ENCODE results near the gene LIMS2. TPM values are rescaled to one million over a fixed set of nuclear protein-coding genes. Genes with fewer than 3 reads are reported as not detected.

The LIMS2 gene
- total RNA-seq, 1 experiment from 2014 or later = 8.9 TPM

DNA sequence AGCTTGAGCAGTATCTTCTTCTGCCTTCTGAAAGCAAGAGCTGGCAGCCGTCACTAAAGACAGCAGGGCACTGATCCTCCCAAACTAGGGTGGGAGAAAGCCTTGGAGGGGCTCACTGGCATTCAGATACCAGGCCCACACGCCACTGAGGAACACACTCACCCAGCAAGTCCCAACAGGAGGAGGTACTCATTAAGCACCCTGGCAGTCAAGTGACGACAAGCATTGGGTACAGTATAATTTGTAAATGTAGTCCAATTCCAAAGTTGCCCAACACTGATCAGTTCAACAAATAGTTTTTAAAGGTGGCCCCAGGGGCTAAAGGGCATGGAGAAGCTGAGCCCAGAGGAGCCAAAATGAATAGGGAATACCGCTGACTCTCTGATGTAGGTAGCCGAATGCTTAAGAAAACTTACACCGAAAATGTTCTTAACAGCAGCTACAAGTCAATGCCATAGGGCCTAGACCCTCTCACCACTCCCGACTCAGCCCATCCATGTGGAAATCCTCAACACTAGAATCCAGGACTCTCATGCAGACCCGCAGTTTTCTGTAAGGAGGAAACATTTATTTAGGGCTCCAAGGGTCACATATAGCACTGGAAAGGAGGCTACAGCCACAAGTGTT is 9.9 kb downstream of the LIMS2 start:
- TF ChIP-seq, protein P1, sequence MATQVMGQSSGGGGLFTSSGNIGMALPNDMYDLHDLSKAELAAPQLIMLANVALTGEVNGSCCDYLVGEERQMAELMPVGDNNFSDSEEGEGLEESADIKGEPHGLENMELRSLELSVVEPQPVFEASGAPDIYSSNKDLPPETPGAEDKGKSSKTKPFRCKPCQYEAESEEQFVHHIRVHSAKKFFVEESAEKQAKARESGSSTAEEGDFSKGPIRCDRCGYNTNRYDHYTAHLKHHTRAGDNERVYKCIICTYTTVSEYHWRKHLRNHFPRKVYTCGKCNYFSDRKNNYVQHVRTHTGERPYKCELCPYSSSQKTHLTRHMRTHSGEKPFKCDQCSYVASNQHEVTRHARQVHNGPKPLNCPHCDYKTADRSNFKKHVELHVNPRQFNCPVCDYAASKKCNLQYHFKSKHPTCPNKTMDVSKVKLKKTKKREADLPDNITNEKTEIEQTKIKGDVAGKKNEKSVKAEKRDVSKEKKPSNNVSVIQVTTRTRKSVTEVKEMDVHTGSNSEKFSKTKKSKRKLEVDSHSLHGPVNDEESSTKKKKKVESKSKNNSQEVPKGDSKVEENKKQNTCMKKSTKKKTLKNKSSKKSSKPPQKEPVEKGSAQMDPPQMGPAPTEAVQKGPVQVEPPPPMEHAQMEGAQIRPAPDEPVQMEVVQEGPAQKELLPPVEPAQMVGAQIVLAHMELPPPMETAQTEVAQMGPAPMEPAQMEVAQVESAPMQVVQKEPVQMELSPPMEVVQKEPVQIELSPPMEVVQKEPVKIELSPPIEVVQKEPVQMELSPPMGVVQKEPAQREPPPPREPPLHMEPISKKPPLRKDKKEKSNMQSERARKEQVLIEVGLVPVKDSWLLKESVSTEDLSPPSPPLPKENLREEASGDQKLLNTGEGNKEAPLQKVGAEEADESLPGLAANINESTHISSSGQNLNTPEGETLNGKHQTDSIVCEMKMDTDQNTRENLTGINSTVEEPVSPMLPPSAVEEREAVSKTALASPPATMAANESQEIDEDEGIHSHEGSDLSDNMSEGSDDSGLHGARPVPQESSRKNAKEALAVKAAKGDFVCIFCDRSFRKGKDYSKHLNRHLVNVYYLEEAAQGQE (IDR thresholded peaks at IDR 0.05; ENCODE audit: insufficient read depth in 1 of 2, low read depth in 2 of 2, low read length in 1 of 2) = no peak
- TF ChIP-seq, protein P2, sequence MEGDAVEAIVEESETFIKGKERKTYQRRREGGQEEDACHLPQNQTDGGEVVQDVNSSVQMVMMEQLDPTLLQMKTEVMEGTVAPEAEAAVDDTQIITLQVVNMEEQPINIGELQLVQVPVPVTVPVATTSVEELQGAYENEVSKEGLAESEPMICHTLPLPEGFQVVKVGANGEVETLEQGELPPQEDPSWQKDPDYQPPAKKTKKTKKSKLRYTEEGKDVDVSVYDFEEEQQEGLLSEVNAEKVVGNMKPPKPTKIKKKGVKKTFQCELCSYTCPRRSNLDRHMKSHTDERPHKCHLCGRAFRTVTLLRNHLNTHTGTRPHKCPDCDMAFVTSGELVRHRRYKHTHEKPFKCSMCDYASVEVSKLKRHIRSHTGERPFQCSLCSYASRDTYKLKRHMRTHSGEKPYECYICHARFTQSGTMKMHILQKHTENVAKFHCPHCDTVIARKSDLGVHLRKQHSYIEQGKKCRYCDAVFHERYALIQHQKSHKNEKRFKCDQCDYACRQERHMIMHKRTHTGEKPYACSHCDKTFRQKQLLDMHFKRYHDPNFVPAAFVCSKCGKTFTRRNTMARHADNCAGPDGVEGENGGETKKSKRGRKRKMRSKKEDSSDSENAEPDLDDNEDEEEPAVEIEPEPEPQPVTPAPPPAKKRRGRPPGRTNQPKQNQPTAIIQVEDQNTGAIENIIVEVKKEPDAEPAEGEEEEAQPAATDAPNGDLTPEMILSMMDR (IDR thresholded peaks at IDR 0.05) = no peak
- no peak for TF ChIP-seq TCF7L2 (IDR thresholded peaks at IDR 0.05; ENCODE audit: low read depth, low read length)
- TF ChIP-seq POLR2AphosphoS5 (IDR thresholded peaks at IDR 0.05; ENCODE audit: low read depth, low read length) = no peak
- TF ChIP-seq SIN3A (IDR thresholded peaks at IDR 0.05; ENCODE audit: borderline replicate concordance, insufficient read depth, low read depth, low read length) = no peak
- H3K27me3 ChIP-seq (ENCODE audit: control insufficient read depth, insufficient read depth, low read length) = 0 out of 2 replicates have a peak, but pooled peaks cover 2% of the 10 kb centered on the region
- no peaks in the 10 kb centered on the region for H3K9me3 ChIP-seq (ENCODE audit: control insufficient read depth, insufficient read depth, low read depth, low read length)
- H3K4me3 ChIP-seq (ENCODE audit: low read depth in 2 of 2, low read length in 2 of 2) = no peak overlapping the region
- BruUV-seq (replicated peaks) = no TSS peak
- DNase-seq (ENCODE audit: low read depth, low spot score) (no peak), ATAC-seq (no peak)
- no peaks in the 10 kb centered on the region for H3K4me1 ChIP-seq (ENCODE audit: control insufficient read depth, insufficient read depth, low read length)
- intact Hi-C loops (cut with micrococcal nuclease; ENCODE audit: unreplicated experiment) (no loop called here), in situ Hi-C loops (cut with HindIII; ENCODE audit: low pct_unique_long_range_greater_than_20kb, low sequenced_read_pairs) (no loop called here)
- CTCF ChIA-PET = no interaction called here
- POLR2A ChIA-PET = no interaction called here
- H3K36me3 ChIP-seq (ENCODE audit: control insufficient read depth, insufficient read depth, low read length) = no peaks in the 10 kb centered on the region
- H3K27ac ChIP-seq (ENCODE audit: low read length) = no peak overlapping the region

DNA sequence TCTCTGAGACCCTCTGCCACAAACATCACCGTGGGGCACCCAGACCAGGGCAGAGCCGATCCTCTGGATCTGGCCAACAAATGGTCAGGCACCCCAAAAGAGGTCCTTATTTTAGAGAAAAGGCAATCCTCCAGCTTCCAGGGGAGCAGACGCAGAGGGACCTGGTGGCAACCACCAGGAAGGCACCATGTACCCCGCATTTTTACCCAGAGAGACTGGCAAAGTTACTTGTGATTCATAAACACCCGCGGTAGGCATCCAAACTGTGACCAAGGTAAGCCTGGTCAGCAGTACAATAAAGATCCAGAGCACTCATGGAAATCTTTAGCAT is 10.5 kb downstream of the LIMS2 start:
- ATAC-seq (no peak), DNase-seq (ENCODE audit: low read depth, low spot score) (no peak)
- Histone ChIP-seq H3K27me3 (ENCODE audit: control insufficient read depth, insufficient read depth, low read length) (0 out of 2 replicates have a peak, but pooled peaks cover 2% of the 10 kb centered on the region), H3K4me1 (ENCODE audit: control insufficient read depth, insufficient read depth, low read length) (no peaks in the 10 kb centered on the region), H3K27ac (ENCODE audit: low read length) (no peak overlapping the region), H3K36me3 (ENCODE audit: control insufficient read depth, insufficient read depth, low read length) (no peaks in the 10 kb centered on the region), H3K9me3 (ENCODE audit: control insufficient read depth, insufficient read depth, low read depth, low read length) (no peaks in the 10 kb centered on the region), H3K4me3 (ENCODE audit: low read depth in 2 of 2, low read length in 2 of 2) (no peak overlapping the region)
- BruUV-seq (replicated peaks) = no TSS peak
- ChIA-PET CTCF (no interaction called here), POLR2A (no interaction called here)
- intact Hi-C loops (cut with micrococcal nuclease; ENCODE audit: unreplicated experiment) = no loop called here
- in situ Hi-C loops (cut with HindIII; ENCODE audit: low pct_unique_long_range_greater_than_20kb, low sequenced_read_pairs) = no loop called here
- TF ChIP-seq, protein P2 (IDR thresholded peaks at IDR 0.05) = no peak
- TF ChIP-seq, protein P1 (IDR thresholded peaks at IDR 0.05; ENCODE audit: insufficient read depth in 1 of 2, low read depth in 2 of 2, low read length in 1 of 2) = no peak
- TF ChIP-seq TCF7L2 (IDR thresholded peaks at IDR 0.05; ENCODE audit: low read depth, low read length) (no peak), POLR2AphosphoS5 (IDR thresholded peaks at IDR 0.05; ENCODE audit: low read depth, low read length) (no peak), SIN3A (IDR thresholded peaks at IDR 0.05; ENCODE audit: borderline replicate concordance, insufficient read depth, low read depth, low read length) (no peak)

Measured in Panc1 (cell line).